Measurements from ENCODE around the gene RAP1GDS1.

GRCh38 chr4:98248934-98249333 lies 12.2 kb upstream of the RAP1GDS1 start:
- TF ChIP-seq EZH2 (IDR thresholded peaks at IDR 0.05; ENCODE audit: insufficient read depth, low read length) (no peak), CTCF (IDR thresholded peaks at IDR 0.05; ENCODE audit: insufficient read depth, low read depth, low read length) (no peak)

All from astrocyte (in vitro differentiated cells and primary cell).